Coronary artery (tissue), 2 donors: Measurements from ENCODE around the gene ZNF69.
"Not testable (repeated sequence)": the region's sequence is repeated elsewhere in the genome, so short reads cannot be mapped to it uniquely, and the experiment has no call there.

Source experiments
- DNase-seq: peaks from one replicate; pipeline ENCODE4 v3.0.0-alpha.2; 2017; ENCODE audit warnings: low spot score
- H3K27ac ChIP-seq, 2 donors: fragments of 200-600 bp; sonication (generic); one replicate each; pipeline ENCODE4 v1.5.1; 2016 to 2019
- H3K4me3 ChIP-seq: fragments of 200-600 bp; sonication (generic); 2 replicates; pipeline ENCODE4 v1.5.1; 2016; ENCODE audit warnings: mild to moderate bottlenecking, moderate library complexity
- CTCF ChIP-seq: fragments of 200-600 bp; sonication (generic); IDR thresholded peaks from one replicate; pipeline ENCODE4 v1.5.1; 2019; ENCODE audit warnings: antibody characterized with exemption

Gene ZNF69

GRCh38 chr19:11931051-11931450 is 43.5 kb downstream of the ZNF69 start:
- TF ChIP-seq CTCF: no peak
- Histone ChIP-seq H3K4me3 (no peak overlapping the region), H3K27ac (no peak overlapping the region)
- DNase-seq: no peak

GRCh38 chr19:11931513-11931912 is 43.9 kb downstream of the ZNF69 start:
- no peak overlapping the region for H3K4me3 ChIP-seq
- DNase-seq: no peak
- TF ChIP-seq CTCF: no peak
- H3K27ac ChIP-seq: no peak overlapping the region

- DNase-seq, H3K4me3 ChIP-seq, H3K27ac ChIP-seq: not testable (repeated sequence)
These were observed 48.2 kb downstream of the ZNF69 start for GRCh38 chr19:11935829-11936228.

- not testable (repeated sequence) for H3K27ac ChIP-seq, DNase-seq, H3K4me3 ChIP-seq
These were observed 50.8 kb downstream of the ZNF69 start for GRCh38 chr19:11938383-11938782.

- DNase-seq, H3K4me3 ChIP-seq, H3K27ac ChIP-seq: not testable (repeated sequence)
These were observed 53.8 kb downstream of the ZNF69 start for GRCh38 chr19:11941361-11941887.

- H3K4me3 ChIP-seq: no peak overlapping the region
- no peak for DNase-seq
- H3K27ac ChIP-seq: no peak overlapping the region
- TF ChIP-seq CTCF: no peak
These were observed 54.6 kb downstream of the ZNF69 start for GRCh38 chr19:11942008-11942842.

- H3K4me3 ChIP-seq: no peak overlapping the region
- no peak for DNase-seq
- H3K27ac ChIP-seq: no peak overlapping the region
- TF ChIP-seq CTCF: no peak
These were observed 55.2 kb downstream of the ZNF69 start for GRCh38 chr19:11942843-11943108.

- no peak for TF ChIP-seq CTCF
- no peak for DNase-seq
- Histone ChIP-seq H3K27ac (no peak overlapping the region), H3K4me3 (no peak overlapping the region)
These were observed 57.1 kb downstream of the ZNF69 start for GRCh38 chr19:11944656-11945055.

- Histone ChIP-seq H3K4me3 (peak overlapping the region; percentile 19), H3K27ac (no peak overlapping the region)
- no peak for TF ChIP-seq CTCF
- no peak for DNase-seq
These were observed 61.1 kb downstream of the ZNF69 start for GRCh38 chr19:11948646-11949045.
